SK-N-SH treated with all-trans-retinoic acid at 6 μM for 48 hours (cell line): ENCODE results near the gene BOK.

Experiments
- SNAI2 ChIP-seq: fragments of 250-450 bp; sonication (Bioruptor Pico); IDR thresholded peaks from 2 replicates; pipeline ENCODE4 v1.5.0; 2020; ENCODE audit warnings: mild to moderate bottlenecking, moderate library complexity
- ZFP3 ChIP-seq: fragments of 250-450 bp; sonication (Bioruptor Pico); IDR thresholded peaks from 2 replicates; pipeline ENCODE4 v1.5.0; 2020; ENCODE audit warnings: mild to moderate bottlenecking, moderate library complexity
- TF ChIP-seq, protein P1 (sequence below): fragments of 250-450 bp; sonication (Bioruptor Pico); IDR thresholded peaks from 2 replicates; pipeline ENCODE4 v1.5.1; 2020; ENCODE audit warnings: low read depth, mild to moderate bottlenecking, moderate library complexity

DNA sequence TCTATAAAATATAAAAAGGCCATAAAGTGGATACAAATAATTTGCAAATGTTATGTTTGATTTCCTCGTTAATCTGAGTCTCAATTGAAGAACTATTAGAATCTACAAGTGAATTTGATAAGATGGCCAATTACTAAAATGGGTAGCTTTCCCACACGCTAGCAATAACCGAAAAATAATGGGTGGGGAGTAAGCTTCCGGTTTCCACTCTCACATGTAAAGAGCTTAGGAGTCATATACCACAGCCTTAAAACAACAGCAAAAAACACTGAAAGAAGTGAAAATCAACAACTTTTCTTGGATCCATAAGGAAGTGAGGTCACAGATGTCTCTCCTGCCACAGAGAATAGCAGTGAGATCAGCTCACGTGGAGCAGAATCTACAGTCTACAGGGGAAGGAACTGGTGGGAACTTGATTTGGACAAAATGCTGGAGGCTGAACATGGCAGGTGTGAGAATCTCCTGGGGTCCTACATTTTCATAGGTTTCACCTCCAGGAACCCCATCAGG, 59.8 kb downstream of the BOK start:
- TF ChIP-seq, protein P1, sequence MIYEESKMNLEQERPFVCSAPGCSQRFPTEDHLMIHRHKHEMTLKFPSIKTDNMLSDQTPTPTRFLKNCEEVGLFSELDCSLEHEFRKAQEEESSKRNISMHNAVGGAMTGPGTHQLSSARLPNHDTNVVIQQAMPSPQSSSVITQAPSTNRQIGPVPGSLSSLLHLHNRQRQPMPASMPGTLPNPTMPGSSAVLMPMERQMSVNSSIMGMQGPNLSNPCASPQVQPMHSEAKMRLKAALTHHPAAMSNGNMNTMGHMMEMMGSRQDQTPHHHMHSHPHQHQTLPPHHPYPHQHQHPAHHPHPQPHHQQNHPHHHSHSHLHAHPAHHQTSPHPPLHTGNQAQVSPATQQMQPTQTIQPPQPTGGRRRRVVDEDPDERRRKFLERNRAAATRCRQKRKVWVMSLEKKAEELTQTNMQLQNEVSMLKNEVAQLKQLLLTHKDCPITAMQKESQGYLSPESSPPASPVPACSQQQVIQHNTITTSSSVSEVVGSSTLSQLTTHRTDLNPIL (CRISPR knock-in tag), result no peak
- TF ChIP-seq ZFP3 (CRISPR knock-in tag), result no peak
- TF ChIP-seq SNAI2 (CRISPR knock-in tag), result no peak
